GM18520 (cell line): ENCODE results near the gene DDX6.
"Not testable (repeated sequence)": the region's sequence is repeated elsewhere in the genome, so short reads cannot be mapped to it uniquely, and the experiment has no call there.

ENCODE experiments used
- ATAC-seq: cut with Tn5 transposase; IDR thresholded peaks from one replicate; pipeline ENCODE4 v1.9.1; 2021; ENCODE audit not compliant: unreplicated experiment

The DDX6 gene

GRCh38 chr11:118791961-118792569 is 1.1 kb upstream of the DDX6 start:
- ATAC-seq: no peak

DNA sequence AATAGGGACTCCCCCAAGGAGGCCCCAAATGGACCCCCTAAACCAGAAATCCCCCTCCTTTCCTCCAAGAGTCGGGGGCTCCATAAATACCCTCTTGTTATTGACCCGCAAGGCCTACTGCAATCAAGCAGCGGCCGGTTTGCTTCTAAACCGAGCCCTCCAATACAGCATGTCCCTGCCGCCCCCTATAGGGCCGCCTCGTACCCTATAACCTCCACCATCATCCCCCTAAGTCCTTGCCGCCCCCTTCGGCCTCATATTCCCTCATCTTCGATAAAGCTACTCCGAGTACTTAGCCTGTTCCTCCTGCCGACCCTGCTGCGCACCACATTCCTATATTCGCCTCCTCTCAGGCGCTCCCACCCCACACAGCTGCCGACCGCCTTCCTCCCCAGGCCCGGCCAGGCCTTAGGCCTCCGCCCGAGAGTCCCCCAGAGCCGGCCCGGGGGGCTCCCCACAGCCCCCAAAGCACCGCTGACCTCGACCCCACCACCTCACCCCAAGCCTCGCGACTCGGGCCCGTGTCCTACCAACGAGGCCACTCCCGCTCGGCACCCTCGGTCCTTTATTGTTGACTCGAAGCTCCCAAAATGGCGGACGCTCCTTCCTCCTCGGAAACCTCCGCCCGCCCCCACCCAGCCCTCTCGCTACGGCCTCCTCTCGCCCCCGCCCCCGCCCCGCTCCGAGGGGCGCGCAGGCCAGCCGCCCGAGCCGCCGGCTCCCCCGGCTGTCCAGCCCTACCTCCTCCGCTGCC is 430 bp downstream of the DDX6 start:
- ATAC-seq: no peak

DNA sequence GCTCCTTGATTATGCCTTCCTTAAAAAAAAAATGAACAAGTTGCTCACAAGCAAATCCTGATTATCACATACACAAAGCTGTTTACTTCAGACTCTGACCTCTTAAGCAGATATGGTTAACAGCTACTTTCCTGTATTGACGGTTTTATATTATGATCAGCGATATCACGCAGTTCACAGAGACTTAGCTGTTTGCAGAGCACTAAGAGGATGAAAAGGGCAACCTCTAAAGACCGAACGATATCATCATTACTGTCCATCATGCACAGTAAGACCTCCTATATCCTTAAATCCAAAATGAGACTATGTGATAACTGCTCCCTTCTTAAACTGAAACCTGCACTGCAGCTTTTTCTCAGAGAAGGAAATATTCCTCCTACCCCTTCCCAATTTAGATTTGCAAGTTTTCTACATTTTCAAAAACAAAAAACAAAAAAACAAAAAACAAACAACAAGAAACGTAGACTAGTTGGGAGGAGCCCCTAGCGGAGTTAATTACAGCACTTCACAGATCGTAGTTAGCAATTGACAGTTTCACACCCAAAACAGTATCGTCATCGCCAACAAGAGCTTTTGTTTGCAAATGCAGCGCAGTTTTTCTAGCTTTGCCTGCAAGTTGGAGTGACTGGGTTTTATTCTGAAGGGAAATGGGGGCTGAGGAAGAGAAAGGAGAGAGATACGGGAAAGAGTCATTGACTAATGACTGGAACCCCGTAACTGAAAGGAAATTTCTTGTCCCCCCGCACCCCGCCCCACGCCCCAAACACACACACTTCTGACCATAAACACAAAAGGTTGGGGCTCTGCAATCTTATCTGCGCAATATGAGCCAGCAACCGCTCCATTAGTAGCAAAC is 1.2 kb downstream of the DDX6 start:
- no peak for ATAC-seq

- ATAC-seq: no peak
Measured at GRCh38 chr11:118786657-118787056, 4.3 kb downstream of the DDX6 start.

GRCh38 chr11:118785362-118785761 is 5.6 kb downstream of the DDX6 start:
- no peak for ATAC-seq

DNA sequence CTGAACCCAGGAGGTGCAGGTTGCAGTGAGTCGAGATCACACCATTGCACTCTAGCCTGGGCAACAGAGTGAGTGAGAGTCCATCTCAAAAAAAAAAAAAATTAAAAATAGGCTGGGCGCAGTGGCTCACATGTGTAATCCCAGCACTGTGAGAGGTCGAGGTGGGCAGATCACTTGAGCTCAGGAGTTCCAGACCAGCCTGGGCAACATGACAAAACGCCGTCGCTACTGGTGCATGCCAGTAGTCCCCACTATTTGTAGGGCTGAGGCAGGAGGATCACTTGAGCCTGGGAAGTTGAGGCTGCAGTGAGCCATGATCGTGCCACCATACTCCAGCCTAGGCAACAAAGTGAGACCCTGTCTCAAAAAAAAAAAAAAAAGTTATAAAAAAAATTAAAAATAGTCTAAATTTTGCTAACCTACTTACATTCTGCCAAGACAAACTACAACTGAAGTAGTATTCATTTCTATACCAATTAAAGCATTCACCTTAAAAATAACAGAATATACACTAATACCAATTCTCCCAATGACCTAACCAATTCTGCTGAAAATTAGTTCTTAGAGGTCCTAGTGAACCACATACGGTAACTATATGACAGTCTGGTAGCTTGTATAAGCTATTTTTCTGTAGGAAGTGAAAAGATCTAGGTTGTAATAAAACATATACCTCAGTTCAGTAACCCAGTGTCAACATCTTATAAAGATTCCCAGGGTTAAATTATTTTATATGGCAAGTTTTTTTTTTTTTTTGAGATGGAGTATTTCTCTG is 7.1 kb downstream of the DDX6 start:
- ATAC-seq: no peak

- not testable (repeated sequence) for ATAC-seq
Measured at GRCh38 chr11:118783324-118783723, 7.6 kb downstream of the DDX6 start.

DNA sequence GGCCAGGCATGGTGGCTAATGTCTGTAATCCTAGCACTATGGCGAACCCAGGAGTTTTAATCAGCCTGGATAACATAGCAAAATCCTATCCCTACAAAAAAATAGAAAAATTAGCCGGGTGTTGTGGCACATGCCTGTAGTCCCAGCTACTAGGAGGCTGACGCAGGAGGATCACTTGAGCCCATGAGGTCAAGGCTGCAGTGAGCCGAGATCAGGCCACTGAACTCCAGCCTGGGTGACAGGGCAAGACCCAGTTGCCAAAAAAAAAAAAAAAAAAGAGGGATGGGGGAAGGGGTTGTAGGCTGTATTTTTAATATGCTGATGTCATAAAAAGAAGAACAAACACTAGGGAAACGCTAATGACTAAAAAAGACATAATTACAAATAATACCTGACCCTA is 12.1 kb downstream of the DDX6 start:
- no peak for ATAC-seq

- ATAC-seq: no peak
Measured at GRCh38 chr11:118774032-118774431, 16.9 kb downstream of the DDX6 start.

DNA sequence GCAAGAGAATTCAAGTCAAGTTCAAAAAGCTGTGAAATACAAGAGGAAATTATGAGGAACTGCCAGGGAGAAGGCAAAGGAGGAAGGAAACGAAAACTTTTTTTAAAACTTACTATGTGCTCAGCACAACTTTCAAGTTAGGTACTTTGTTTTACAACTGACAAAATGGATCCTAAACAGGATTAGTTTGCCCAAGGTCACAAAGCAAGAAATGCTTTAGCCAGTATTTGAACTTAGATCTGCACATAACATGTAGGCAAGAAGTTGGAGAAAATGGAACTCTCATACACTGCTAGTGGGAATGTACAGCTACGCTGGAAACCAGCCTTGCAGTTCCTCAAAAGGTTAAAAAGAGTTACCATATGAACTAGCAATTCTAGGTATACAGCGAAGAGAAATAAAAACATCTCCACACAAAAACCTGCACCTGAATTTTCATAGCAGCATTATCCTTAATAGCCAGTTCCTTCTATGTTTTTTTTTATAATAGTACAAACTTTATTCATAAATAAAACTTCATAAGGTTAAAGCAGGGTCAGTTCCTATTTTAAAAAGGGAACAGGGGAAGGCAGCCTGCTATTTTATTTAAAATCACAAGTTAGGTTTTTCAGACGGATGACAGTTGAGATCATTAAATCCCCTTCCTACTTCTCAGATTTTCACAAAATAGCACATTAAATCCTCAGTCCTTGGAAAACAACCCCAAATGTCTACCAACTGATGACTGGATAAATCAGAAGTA is 19.2 kb downstream of the DDX6 start:
- ATAC-seq: no peak

DNA sequence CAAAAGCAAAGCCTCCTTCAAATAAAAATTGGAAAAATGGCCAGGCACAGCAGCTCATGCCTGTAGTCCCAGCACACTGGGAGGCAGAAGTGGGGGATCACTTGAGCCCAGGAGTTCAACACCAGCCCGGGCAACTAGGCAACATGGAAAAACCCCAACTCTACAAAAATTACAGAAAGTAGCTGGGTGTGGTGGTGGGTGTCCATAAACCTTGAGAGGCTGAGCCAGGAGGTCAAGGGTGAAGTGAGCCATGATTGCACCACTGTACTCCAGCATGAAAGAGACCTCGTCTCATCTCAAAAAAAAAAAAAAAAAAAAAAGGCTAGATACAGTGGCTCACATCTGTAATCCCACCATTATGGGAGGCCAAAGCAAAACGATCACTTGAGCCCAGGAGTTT is 22.3 kb downstream of the DDX6 start:
- no peak for ATAC-seq

GRCh38 chr11:118766035-118766434 is 24.9 kb downstream of the DDX6 start:
- ATAC-seq: no peak

GRCh38 chr11:118765095-118765691 is 25.8 kb downstream of the DDX6 start:
- ATAC-seq: not testable (repeated sequence)

- ATAC-seq: no peak
Measured at GRCh38 chr11:118763041-118763440, 27.9 kb downstream of the DDX6 start.

DNA sequence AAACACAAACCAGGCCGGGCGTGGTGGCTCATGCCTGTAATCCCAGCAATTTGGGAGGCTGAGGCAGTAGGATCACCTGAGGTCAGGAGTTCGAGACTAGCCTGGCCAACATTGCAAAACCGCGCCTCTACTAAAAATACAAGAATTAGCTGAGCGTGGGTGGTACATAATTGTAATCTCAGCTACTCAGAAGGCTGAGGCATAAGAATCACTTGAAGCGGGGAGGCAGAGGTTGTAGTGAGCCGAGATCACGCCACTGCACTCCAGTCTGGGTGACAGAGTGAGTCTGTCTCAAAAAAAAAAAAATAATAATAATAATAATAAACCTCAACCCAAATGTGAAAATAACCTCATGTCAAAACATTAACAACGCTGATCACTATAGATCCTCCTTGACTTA is 29.0 kb downstream of the DDX6 start:
- not testable (repeated sequence) for ATAC-seq

DNA sequence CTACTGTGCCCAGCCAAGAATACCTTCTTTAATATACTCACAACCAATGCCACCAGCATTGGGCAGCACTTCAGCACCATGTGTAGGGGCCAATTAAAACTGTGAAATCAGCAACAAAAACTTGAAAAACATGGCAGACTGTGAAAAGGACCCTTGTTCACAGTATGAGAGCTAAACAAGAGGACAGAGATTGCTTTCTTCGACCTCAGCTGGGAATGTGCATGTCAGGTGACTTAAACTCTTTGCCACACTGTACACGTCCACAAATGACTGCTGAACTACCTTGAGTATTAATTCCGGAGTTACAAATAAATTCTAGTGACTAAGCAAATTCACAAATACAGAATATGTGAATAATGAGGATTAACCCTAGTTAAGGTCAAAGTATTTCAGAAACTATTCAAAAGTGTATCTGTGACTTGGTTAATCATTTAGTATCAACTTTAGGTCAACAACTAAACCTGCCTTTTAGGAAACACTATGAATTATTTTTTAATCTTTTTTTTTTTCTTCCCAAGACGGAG is 33.0 kb downstream of the DDX6 start:
- no peak for ATAC-seq

- no peak for ATAC-seq
Measured at GRCh38 chr11:118752654-118753053, 38.3 kb downstream of the DDX6 start.

GRCh38 chr11:118749429-118749828 is 41.5 kb downstream of the DDX6 start:
- ATAC-seq: no peak

- no peak for ATAC-seq
Measured at GRCh38 chr11:118748056-118748455, 42.9 kb downstream of the DDX6 start.
